Esophagus (tissue), 2 donors: Measurements from ENCODE around the gene ZNF284. TPM values are rescaled to one million over a fixed set of nuclear protein-coding genes. Genes with fewer than 3 reads are reported as not detected.

ENCODE experiments used
- polyA plus RNA-seq, 2 donors: library from polyadenylated mRNA; stranded (reverse); fragments of 200-250 nt; gene quantifications; one replicate each; pipeline ENCODE4 v1.2.3, GENCODE V29; 2013
- donor health status: healthy with polysubstance abuse.
- donor health status: Bipolar disorder and iron deficiency.

The ZNF284 gene
- polyA plus RNA-seq, 2 donors = 0.32 to 0.67 TPM

Other genes starting within 250 kb of the ZNF284 start
- gene ZNF283, start 244.8 kb upstream of the ZNF284 start, polyA plus RNA-seq = 1 to 10 TPM; 1.6 to 3.2 TPM
- 1 to 10 TPM in 1 of 2 donors, under 1 TPM in 1; 0.94 to 5.9 TPM for gene ZNF404, start 188.2 kb upstream of the ZNF284 start, polyA plus RNA-seq
- 1 to 10 TPM; 3.0 to 3.2 TPM for gene ZNF45, start 136.9 kb upstream of the ZNF284 start, polyA plus RNA-seq
- gene ZNF221, start 120.9 kb upstream of the ZNF284 start, polyA plus RNA-seq = 1 to 10 TPM in 1 of 2 donors, under 1 TPM in 1; 0.42 to 1.2 TPM
- gene ZNF155, start 88.0 kb upstream of the ZNF284 start, polyA plus RNA-seq = 1 to 10 TPM; 2.9 to 3.4 TPM
- gene ZNF230, start 69.2 kb upstream of the ZNF284 start, polyA plus RNA-seq = 1 to 10 TPM; 1.1 to 1.4 TPM
- 1 to 10 TPM; 1.4 to 1.6 TPM for gene ZNF222, start 46.8 kb upstream of the ZNF284 start, polyA plus RNA-seq
- 1 to 10 TPM; 2.6 to 3.5 TPM for gene ZNF223, start 20.1 kb upstream of the ZNF284 start, polyA plus RNA-seq
- gene ZNF224, start 22.2 kb downstream of the ZNF284 start, polyA plus RNA-seq = 10 to 100 TPM in 1 of 2 donors, 1 to 10 TPM in 1; 6.6 to 10.6 TPM
- under 1 TPM; 0.81 to 0.92 TPM for gene ZNF225, start 41.2 kb downstream of the ZNF284 start, polyA plus RNA-seq
- gene ZNF234, start 69.4 kb downstream of the ZNF284 start, polyA plus RNA-seq = 1 to 10 TPM; 2.0 to 2.4 TPM
- 10 to 100 TPM; 10.0 to 11.5 TPM for gene ZNF226, start 92.9 kb downstream of the ZNF284 start, polyA plus RNA-seq
- gene ZNF227, start 140.4 kb downstream of the ZNF284 start, polyA plus RNA-seq = 1 to 10 TPM; 2.2 to 3.0 TPM
- under 1 TPM; 0.11 to 0.29 TPM for gene ZNF233, start 187.7 kb downstream of the ZNF284 start, polyA plus RNA-seq
- gene ZNF235, start 232.9 kb downstream of the ZNF284 start, polyA plus RNA-seq = 1 to 10 TPM; 1.2 to 2.5 TPM